ENCODE data around the gene ALOX5. TPM values are rescaled to one million over a fixed set of nuclear protein-coding genes. Genes with fewer than 3 reads are reported as not detected.

ALOX5 gene
- total RNA-seq, 1 experiment from 2014 or later = 66.5 TPM

- no peaks in the 10 kb centered on the region for H4K20me1 ChIP-seq (ENCODE audit: insufficient read depth)
- peak; percentile 48 to 94 for DNase-seq
- POLR2A ChIA-PET (ENCODE audit: unreplicated experiment) = interaction anchor here (0.6 kb wide), 1 partner anchor 68 kb away, joined by 4 read pairs; no protein-coding TSS in a partner anchor
- peak overlapping the region; percentile 19; the same call in 1 of the 2 replicates for H3K4me3 ChIP-seq
- H3K9me3 ChIP-seq (ENCODE audit: insufficient read depth, low read depth) = no peaks in the 10 kb centered on the region
- CTCF ChIA-PET = interaction anchor here (0.6 kb wide), 1 partner anchor 22 kb away, joined by 3 read pairs; no protein-coding TSS in a partner anchor
- H3K79me2 ChIP-seq (ENCODE audit: low read depth) = peaks cover 46% of the 10 kb centered on the region
- no TSS peak for BruUV-seq (replicated peaks)
- no peaks in the 10 kb centered on the region for H3K9me2 ChIP-seq (ENCODE audit: insufficient read depth)
- H3K27ac ChIP-seq = peak overlapping the region; percentile 99
- peaks cover 32% of the 10 kb centered on the region for H3F3A ChIP-seq (ENCODE audit: insufficient read depth, low read depth)
- H3K27me3 ChIP-seq (ENCODE audit: insufficient read depth, low read depth) = no peaks in the 10 kb centered on the region
- H3K36me3 ChIP-seq (ENCODE audit: low read depth) = no peaks in the 10 kb centered on the region
- no peak for TF ChIP-seq CTCF (conservative IDR thresholded peaks at IDR 0.05)
- TF ChIP-seq EZH2 (IDR thresholded peaks at IDR 0.05; ENCODE audit: low read depth) = no peak
- peak overlapping the region; percentile 94 for H3K4me2 ChIP-seq
- peaks cover 37% of the 10 kb centered on the region for H3K4me1 ChIP-seq (replicated peaks; ENCODE audit: insufficient read depth)
- H2AFZ ChIP-seq = no peak overlapping the region
- intact Hi-C loops (cut with micrococcal nuclease; ENCODE audit: unreplicated experiment) = loop anchor here (1.0 to 10.0 kb wide), 5 partner anchors 14 to 399 kb away; partner anchors contain the start of genes DEPP1 and ZNF22
Measured at GRCh38 chr10:45376371-45376801, 2.4 kb downstream of the ALOX5 start.

DNA sequence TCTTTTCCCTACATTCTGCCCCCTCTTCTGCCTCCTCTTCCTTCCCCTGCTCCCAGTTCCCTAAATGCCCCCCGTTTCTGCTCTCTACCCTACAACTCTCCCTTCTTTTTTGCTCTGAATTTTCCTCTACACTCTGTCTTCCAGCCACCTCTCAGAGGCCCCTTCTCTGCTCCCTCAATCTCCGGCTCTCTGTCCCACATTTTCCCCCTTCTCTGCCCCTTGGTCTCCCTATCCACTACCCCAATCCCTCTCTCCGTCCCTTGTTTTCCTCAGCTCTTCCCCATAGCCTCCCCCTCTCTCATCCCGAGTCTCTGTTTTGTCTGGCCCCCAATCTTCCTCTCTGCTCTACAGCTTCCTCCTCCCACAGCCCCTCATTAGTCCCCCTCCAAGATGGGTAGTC is 3.3 kb downstream of the ALOX5 start:
- no peak for DNase-seq
- peak overlapping the region; percentile 94 for H3K4me2 ChIP-seq
- H3K4me3 ChIP-seq = no peak overlapping the region
- no peaks in the 10 kb centered on the region for H3K9me2 ChIP-seq (ENCODE audit: insufficient read depth)
- H3K9me3 ChIP-seq (ENCODE audit: insufficient read depth, low read depth) = no peaks in the 10 kb centered on the region
- POLR2A ChIA-PET (ENCODE audit: unreplicated experiment) = no interaction called here
- H2AFZ ChIP-seq = no peak overlapping the region
- H3K79me2 ChIP-seq (ENCODE audit: low read depth) = peaks cover 46% of the 10 kb centered on the region
- CTCF ChIA-PET = no interaction called here
- H3K4me1 ChIP-seq (replicated peaks; ENCODE audit: insufficient read depth) = peaks cover 37% of the 10 kb centered on the region
- intact Hi-C loops (cut with micrococcal nuclease; ENCODE audit: unreplicated experiment) = loop anchor here (5.0 to 10.0 kb wide), 3 partner anchors 123 to 400 kb away; partner anchors contain the start of genes DEPP1 and ZNF22
- TF ChIP-seq EZH2 (IDR thresholded peaks at IDR 0.05; ENCODE audit: low read depth) (no peak), CTCF (conservative IDR thresholded peaks at IDR 0.05) (no peak)
- no peaks in the 10 kb centered on the region for H4K20me1 ChIP-seq (ENCODE audit: insufficient read depth)
- H3K27ac ChIP-seq = peak overlapping the region; percentile 99
- no TSS peak for BruUV-seq (replicated peaks)
- H3K27me3 ChIP-seq (ENCODE audit: insufficient read depth, low read depth) = no peaks in the 10 kb centered on the region
- peaks cover 32% of the 10 kb centered on the region for H3F3A ChIP-seq (ENCODE audit: insufficient read depth, low read depth)
- 0 out of 2 replicates have a peak, but pooled peaks cover 1% of the 10 kb centered on the region for H3K36me3 ChIP-seq (ENCODE audit: low read depth)

DNA sequence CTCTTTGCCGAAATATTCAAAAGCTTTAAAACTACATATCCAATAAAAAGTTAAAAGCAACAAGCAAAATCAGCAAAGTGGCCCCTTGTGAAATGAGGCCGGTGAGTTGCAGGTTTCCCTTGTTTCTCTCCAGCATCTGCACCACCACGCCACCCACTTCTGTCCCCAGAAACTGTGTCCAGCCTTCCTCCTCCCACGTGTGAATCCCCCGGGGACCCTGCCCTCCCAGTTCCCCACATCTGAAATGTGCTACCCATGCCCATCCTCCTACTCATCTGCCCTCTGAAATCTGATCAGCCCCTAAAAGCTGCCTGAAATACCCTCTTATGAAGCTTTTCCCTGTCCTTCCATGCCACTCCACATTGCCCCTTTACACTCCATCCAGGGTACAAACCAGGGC is 3.8 kb downstream of the ALOX5 start:
- intact Hi-C loops (cut with micrococcal nuclease; ENCODE audit: unreplicated experiment) = loop anchor here (5.0 to 10.0 kb wide), 3 partner anchors 123 to 401 kb away; partner anchors contain the start of genes DEPP1 and ZNF22

More for the DNA sequence above, 3.8 kb downstream of the ALOX5 start:
- no peak for DNase-seq
- Histone ChIP-seq H2AFZ (no peak overlapping the region), H3F3A (ENCODE audit: insufficient read depth, low read depth) (peaks cover 27% of the 10 kb centered on the region), H3K9me3 (ENCODE audit: insufficient read depth, low read depth) (no peaks in the 10 kb centered on the region), H3K27me3 (ENCODE audit: insufficient read depth, low read depth) (no peaks in the 10 kb centered on the region), H3K36me3 (ENCODE audit: low read depth) (0 out of 2 replicates have a peak, but pooled peaks cover 7% of the 10 kb centered on the region), H3K4me3 (no peak overlapping the region), H3K9me2 (ENCODE audit: insufficient read depth) (no peaks in the 10 kb centered on the region), H3K27ac (peak overlapping the region; percentile 99), H3K4me1 (replicated peaks; ENCODE audit: insufficient read depth) (peaks cover 37% of the 10 kb centered on the region), H3K4me2 (peak overlapping the region; percentile 94; the same call in 1 of the 2 replicates), H4K20me1 (ENCODE audit: insufficient read depth) (no peaks in the 10 kb centered on the region), H3K79me2 (ENCODE audit: low read depth) (peaks cover 46% of the 10 kb centered on the region)
- no TSS peak for BruUV-seq (replicated peaks)
- ChIA-PET POLR2A (ENCODE audit: unreplicated experiment) (no interaction called here), CTCF (no interaction called here)
- TF ChIP-seq CTCF (conservative IDR thresholded peaks at IDR 0.05) (no peak), EZH2 (IDR thresholded peaks at IDR 0.05; ENCODE audit: low read depth) (no peak)
